Measurements from ENCODE around the gene NDFIP1.

DNA sequence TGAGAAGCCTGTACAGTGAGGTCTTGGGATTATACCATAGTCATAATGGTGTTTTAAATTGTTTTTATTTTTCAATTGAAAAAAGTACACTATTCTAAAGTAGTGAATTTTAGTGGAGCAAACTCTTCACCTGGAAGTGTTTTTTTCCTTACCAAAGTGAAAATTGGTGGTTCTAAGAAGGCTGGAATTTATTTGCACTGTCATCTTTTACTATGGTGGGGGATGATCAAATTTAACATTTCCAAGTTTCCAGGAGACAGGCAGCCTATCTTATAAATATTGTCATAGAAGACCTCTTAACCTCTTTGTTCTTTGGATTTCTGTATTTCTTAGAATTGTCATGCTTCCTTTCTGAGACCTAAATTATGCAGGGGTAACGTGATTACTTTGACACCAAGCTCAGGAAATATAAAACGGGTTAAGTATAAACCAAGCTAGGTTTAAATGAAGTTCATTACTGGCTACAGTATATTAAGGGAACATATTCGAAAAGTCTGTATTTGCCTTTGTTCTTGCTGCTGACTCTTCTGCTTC, 20.2 kb downstream of the NDFIP1 start:
- no peak for TF ChIP-seq CTCF (IDR thresholded peaks at IDR 0.05)
- TF ChIP-seq POLR2A (IDR thresholded peaks at IDR 0.05), result no peak

Data from adrenal gland (tissue), 5 donors.